Ovary (tissue), 9 donors: ENCODE measurements around the gene CAMSAP3. TPM values are rescaled to one million over a fixed set of nuclear protein-coding genes. Genes with fewer than 3 reads are reported as not detected.

Experiments
- DNase-seq, 5 donors: peaks; one replicate each; pipeline ENCODE4 v3.0.0-alpha.2; 2019 to 2020
- H3K27ac ChIP-seq, 2 donors: fragments of 200-600 bp; one replicate each; pipeline versions ENCODE4 v1.5.1 to v1.8.0; 2019 to 2022
- H3K27me3 ChIP-seq: fragments of 200-600 bp; one replicate; pipeline ENCODE4 v1.8.0; 2022
- H3K36me3 ChIP-seq: fragments of 200-600 bp; sonication (generic); one replicate; pipeline ENCODE4 v1.5.1; 2019
- H3K4me1 ChIP-seq: one replicate; pipeline ENCODE4 v1.8.1; 2013; ENCODE audit warnings: mild to moderate bottlenecking, moderate library complexity; ENCODE audit not compliant: insufficient read depth
- H3K4me3 ChIP-seq: fragments of 200-600 bp; sonication (generic); one replicate; pipeline ENCODE4 v1.5.1; 2017
- H3K9me3 ChIP-seq, 2 donors: fragments of 200-600 bp in 1 of 2; sonication (generic) in 1 of 2; one replicate each; pipeline versions ENCODE4 v1.5.1 to v1.8.1; 2013 to 2019; ENCODE audit warnings: mild to moderate bottlenecking in 1 of 2, moderate library complexity in 1 of 2
- EP300 ChIP-seq: sonication (generic); formaldehyde crosslinking; IDR thresholded peaks from one replicate; pipeline ENCODE4 v1.6.1; 2017; ENCODE audit warnings: antibody characterized with exemption
- POLR2A ChIP-seq: fragments of 450-650 bp; IDR thresholded peaks from one replicate; pipeline ENCODE4 v1.6.1; 2017; ENCODE audit warnings: antibody characterized with exemption, mild to moderate bottlenecking, moderate library complexity
- WGBS, 3 donors: extraction: QIAGEN DNeasy Blood & Tissue Kit in 1 of 3; methylation state at CpG; one replicate each; pipeline versions ENCODE4 v1.1.5 to v1.1.7; 2013 to 2017; 5-methylcytosine and 5-hydroxymethylcytosine counted together
- intact Hi-C, 4 donors: fragments of 100-400 bp; cut with DNase I; formaldehyde crosslinking; loops; one replicate each; pipeline versions ENCODE4 v1.11.0 to v1.15.1; 2022 to 2023
- polyA plus RNA-seq, 2 donors: library from polyadenylated mRNA; stranded (reverse); fragments of 200-250 nt in 1 of 2; fragments of 350-450 nt in 1 of 2; fragmentation: Illumina TruSeq in 1 of 2; extraction: RNeasy Lipid Tissue Mini Kit (QIAGEN cat#74804) in 1 of 2; gene quantifications; one replicate each; pipeline ENCODE4 v1.2.3, GENCODE V29; 2013 to 2014
- total RNA-seq, 7 donors: library from RNA; depleted of rRNA in 2 of 7; stranded (reverse); fragments of >200 nt in 2 of 7; fragmentation: NEBNext Ultra II Directional in 3 of 7; extraction: Animal tissue kit (Norgen Biotek cat#: 25700) in 3 of 7; gene quantifications; one replicate each; pipeline versions ENCODE4 v1.1.0 to v1.2.4, GENCODE V29; 2016 to 2023
- TF ChIP-seq, protein P1 (sequence below), 3 donors: fragments of 450-650 bp in 2 of 3; fragments of 200-600 bp in 1 of 3; IDR thresholded peaks; one replicate each; pipeline versions ENCODE4 v1.5.1 to v1.8.0; 2016 to 2022; ENCODE audit warnings: antibody characterized with exemption in 3 of 3, mild to moderate bottlenecking in 1 of 3
- donor health status: DM: no; HTN: no; CAD: no; lungs with moderate emphysema.
- donor health status: DM: no; HTN: no; CAD: no.
- donor health status: Bipolar disorder and iron deficiency.
- donor health status: DM: yes; HTN: yes; CAD: no.
- donor health status: DM: no; HTN: no; CAD: no.
- donor health status: DM: yes; HTN: yes; CAD: no.

Gene CAMSAP3
- total and polyA plus RNA-seq, 9 donors: 0.08 to 8.2 (median 1.4) TPM

- TF ChIP-seq, protein P1, sequence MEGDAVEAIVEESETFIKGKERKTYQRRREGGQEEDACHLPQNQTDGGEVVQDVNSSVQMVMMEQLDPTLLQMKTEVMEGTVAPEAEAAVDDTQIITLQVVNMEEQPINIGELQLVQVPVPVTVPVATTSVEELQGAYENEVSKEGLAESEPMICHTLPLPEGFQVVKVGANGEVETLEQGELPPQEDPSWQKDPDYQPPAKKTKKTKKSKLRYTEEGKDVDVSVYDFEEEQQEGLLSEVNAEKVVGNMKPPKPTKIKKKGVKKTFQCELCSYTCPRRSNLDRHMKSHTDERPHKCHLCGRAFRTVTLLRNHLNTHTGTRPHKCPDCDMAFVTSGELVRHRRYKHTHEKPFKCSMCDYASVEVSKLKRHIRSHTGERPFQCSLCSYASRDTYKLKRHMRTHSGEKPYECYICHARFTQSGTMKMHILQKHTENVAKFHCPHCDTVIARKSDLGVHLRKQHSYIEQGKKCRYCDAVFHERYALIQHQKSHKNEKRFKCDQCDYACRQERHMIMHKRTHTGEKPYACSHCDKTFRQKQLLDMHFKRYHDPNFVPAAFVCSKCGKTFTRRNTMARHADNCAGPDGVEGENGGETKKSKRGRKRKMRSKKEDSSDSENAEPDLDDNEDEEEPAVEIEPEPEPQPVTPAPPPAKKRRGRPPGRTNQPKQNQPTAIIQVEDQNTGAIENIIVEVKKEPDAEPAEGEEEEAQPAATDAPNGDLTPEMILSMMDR (IDR thresholded peaks at IDR 0.05): no peak
- TF ChIP-seq EP300 (no peak), POLR2A (no peak)
- intact Hi-C loops: no loop called here
- H3K9me3 ChIP-seq: no peaks in the 10 kb centered on the region
- WGBS, 3 donors: 93 to 97% (median 94%) methylated on average over 2 of the region's 2 CpGs
- H3K27me3 ChIP-seq: no peaks in the 10 kb centered on the region
- no peaks in the 10 kb centered on the region for H3K4me1 ChIP-seq
- H3K36me3 ChIP-seq: no peaks in the 10 kb centered on the region
- H3K4me3 ChIP-seq: no peak overlapping the region
- H3K27ac ChIP-seq: no peak overlapping the region
- no peak for DNase-seq
These were observed 35.4 kb upstream of the CAMSAP3 start for GRCh38 chr19:7560255-7560654.

- no peak for TF ChIP-seq POLR2A
- TF ChIP-seq EP300: no peak
- TF ChIP-seq, protein P1 (IDR thresholded peaks at IDR 0.05): no peak
- WGBS, 3 donors: 73 to 89% (median 83%) methylated on average over 15 to 17 of the region's 17 CpGs
- Histone ChIP-seq H3K36me3 (no peaks in the 10 kb centered on the region), H3K27ac (no peak overlapping the region), H3K9me3 (no peaks in the 10 kb centered on the region), H3K4me1 (no peaks in the 10 kb centered on the region), H3K27me3 (no peaks in the 10 kb centered on the region), H3K4me3 (no peak overlapping the region)
- no peak for DNase-seq
- intact Hi-C loops: no loop called here
These were observed 34.3 kb upstream of the CAMSAP3 start for GRCh38 chr19:7561325-7561724.

GRCh38 chr19:7562646-7563393 is 32.8 kb upstream of the CAMSAP3 start:
- intact Hi-C loops: no loop called here
- Histone ChIP-seq H3K4me1 (no peaks in the 10 kb centered on the region), H3K27me3 (no peaks in the 10 kb centered on the region), H3K27ac (no peak overlapping the region), H3K4me3 (no peak overlapping the region), H3K9me3 (no peaks in the 10 kb centered on the region), H3K36me3 (no peaks in the 10 kb centered on the region)
- peak in 1 of 5 donors; percentile 37 for DNase-seq
- WGBS, 3 donors: 43 to 57% (median 44%) methylated on average over 16 of the region's 16 CpGs
- no peak for TF ChIP-seq EP300
- TF ChIP-seq, protein P1 (IDR thresholded peaks at IDR 0.05): no peak
- TF ChIP-seq POLR2A: no peak

- H3K9me3 ChIP-seq: no peaks in the 10 kb centered on the region
- 88 to 93% (median 92%) methylated on average over 4 of the region's 4 CpGs for WGBS, 3 donors
- no peaks in the 10 kb centered on the region for H3K27me3 ChIP-seq
- H3K4me3 ChIP-seq: no peak overlapping the region
- no peaks in the 10 kb centered on the region for H3K36me3 ChIP-seq
- no peak for DNase-seq
- no peak overlapping the region for H3K27ac ChIP-seq
- no peaks in the 10 kb centered on the region for H3K4me1 ChIP-seq
- TF ChIP-seq EP300 (no peak), POLR2A (no peak)
- TF ChIP-seq, protein P1 (IDR thresholded peaks at IDR 0.05): no peak
- intact Hi-C loops: loop anchor here in 2 of 4 donors (1.0 to 5.0 kb wide), 2 partner anchors 42 to 232 kb away; no protein-coding TSS in a partner anchor
These were observed 30.8 kb upstream of the CAMSAP3 start for GRCh38 chr19:7564866-7565265.
